Retinal pigment epithelial cell (primary cell): Measurements from ENCODE around the gene SAPCD2.

Source experiments
- DNase-seq: peaks from one replicate; pipeline ENCODE4 v3.0.0-alpha.2; 2010; ENCODE audit warnings: low read depth
- H3K4me3 ChIP-seq: 2 replicates; pipeline ENCODE4 v1.5.1; 2011; ENCODE audit warnings: mild to moderate bottlenecking, low read length, control low read depth, moderate library complexity
- TF ChIP-seq, protein P1 (sequence below): conservative IDR thresholded peaks from 2 replicates; pipeline ENCODE4 v1.5.1; 2011; ENCODE audit warnings: low read depth, low read length, control low read depth, inconsistent platforms

The SAPCD2 gene

DNA sequence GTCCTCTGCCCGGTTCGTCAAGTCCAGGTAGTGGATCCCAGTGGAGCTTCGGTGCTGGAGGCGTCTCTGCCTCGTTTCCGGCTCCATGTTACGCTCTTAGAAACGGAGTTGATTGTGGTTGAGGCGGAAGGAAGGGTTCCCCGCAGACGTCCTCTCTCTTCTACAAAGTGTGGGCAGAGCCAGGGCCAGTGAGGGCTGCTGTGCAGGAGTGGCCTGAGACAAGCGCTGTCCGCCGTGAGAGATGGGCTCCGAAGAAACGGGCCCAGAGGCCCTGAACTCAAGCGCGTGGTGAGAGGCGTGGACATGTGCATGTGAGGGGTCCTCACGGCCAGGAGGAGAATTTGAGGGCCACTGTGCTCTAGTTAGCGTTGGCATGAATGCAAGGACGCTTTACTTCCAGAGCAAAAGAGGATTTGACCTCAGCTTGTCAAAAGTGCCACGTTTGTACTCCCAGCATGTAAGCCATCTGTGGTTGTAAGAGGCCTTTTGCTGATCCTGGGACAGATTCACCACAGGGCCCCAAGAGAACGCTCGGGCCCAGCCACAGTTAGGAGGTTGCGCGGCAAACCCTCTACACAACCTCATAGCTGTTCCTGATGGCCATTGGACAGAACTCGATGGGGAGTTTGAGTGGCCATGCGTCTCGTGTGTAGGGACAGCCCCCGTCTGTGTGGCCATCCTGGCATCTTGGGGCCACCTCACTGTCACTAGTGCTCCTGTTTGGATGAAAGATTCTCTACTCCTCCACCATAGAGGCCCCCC is 26.6 kb upstream of the SAPCD2 start:
- TF ChIP-seq, protein P1, sequence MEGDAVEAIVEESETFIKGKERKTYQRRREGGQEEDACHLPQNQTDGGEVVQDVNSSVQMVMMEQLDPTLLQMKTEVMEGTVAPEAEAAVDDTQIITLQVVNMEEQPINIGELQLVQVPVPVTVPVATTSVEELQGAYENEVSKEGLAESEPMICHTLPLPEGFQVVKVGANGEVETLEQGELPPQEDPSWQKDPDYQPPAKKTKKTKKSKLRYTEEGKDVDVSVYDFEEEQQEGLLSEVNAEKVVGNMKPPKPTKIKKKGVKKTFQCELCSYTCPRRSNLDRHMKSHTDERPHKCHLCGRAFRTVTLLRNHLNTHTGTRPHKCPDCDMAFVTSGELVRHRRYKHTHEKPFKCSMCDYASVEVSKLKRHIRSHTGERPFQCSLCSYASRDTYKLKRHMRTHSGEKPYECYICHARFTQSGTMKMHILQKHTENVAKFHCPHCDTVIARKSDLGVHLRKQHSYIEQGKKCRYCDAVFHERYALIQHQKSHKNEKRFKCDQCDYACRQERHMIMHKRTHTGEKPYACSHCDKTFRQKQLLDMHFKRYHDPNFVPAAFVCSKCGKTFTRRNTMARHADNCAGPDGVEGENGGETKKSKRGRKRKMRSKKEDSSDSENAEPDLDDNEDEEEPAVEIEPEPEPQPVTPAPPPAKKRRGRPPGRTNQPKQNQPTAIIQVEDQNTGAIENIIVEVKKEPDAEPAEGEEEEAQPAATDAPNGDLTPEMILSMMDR: no peak
- no peak for DNase-seq
- no peak overlapping the region for H3K4me3 ChIP-seq

DNA sequence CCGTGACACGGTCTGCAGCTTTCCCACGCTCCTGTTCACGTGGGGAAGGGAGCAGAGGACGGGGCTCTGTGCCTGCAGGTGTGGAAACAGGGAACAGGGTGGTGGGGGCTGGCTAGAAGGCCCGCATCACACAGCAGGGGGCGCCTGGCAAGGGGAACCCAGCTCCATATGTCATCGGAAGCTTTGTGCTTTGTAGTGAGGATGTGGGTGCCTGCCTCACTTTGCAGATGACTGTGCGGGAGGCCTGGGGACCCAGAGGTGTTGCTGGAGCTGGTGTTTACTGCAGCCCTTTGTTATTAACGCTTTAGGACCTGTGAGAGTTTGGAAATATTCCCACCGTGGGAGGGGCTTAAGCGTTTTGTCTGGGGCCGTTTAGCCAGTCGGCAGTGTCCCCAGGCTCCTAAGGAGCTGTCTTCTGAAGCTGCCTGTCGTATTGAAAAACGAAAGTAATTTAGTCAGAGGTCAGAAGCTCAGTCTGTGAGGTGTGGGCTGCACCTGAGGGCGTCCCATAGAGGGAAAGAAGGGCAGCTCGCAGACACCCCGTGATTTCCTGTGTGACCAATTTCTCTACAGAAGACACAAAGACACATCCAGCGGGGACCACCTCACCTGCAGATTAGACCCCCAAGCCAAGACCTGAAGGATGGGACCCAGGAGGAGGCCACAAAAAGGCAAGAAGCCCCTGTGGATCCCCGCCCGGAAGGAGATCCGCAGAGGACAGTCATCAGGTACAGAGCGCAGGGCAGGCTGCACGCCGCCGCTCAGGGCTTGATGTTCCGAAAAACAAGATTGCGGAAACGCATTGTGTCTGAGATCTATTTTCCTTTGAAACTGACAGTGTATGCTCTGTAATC is 25.5 kb upstream of the SAPCD2 start:
- TF ChIP-seq, protein P1: peak; percentile 26
- H3K4me3 ChIP-seq: no peak overlapping the region
- DNase-seq: no peak

DNA sequence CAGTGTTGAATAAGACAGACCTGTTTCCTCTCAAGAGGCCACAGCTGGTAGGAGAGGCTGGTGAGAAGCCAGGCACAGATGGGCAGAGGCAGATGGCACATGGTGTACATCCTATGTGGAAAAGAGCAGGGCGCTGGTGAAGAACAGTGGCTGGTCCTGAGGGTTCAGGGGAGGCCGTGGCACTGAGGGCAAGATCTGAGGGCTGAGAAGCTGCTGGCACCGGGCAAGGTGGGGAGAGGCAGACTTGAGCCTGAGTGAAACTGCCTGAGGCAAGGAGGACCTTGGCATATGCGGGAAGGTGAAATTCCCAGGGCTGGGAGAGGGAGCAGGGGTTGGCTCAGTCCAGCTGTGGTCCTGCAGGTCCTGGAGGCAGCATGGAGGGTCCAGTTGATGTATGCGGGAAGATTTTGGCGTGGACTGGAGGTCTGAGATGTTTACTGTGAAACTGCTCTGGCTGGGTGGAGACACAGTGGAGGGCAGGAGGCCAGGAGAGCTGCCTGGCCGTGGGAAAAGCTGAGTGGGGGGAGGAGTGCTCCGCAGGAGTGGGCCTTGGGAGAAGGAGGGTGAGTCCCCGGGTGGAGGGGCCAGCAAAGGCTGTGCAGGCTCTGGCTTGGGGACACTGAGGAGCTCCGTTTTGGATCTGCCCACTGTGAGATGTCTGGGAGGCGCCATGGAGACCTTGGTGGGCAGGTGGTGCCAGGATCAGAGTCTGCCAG is 19.0 kb upstream of the SAPCD2 start:
- no peak for DNase-seq
- TF ChIP-seq, protein P1: no peak
- no peak overlapping the region for H3K4me3 ChIP-seq

DNA sequence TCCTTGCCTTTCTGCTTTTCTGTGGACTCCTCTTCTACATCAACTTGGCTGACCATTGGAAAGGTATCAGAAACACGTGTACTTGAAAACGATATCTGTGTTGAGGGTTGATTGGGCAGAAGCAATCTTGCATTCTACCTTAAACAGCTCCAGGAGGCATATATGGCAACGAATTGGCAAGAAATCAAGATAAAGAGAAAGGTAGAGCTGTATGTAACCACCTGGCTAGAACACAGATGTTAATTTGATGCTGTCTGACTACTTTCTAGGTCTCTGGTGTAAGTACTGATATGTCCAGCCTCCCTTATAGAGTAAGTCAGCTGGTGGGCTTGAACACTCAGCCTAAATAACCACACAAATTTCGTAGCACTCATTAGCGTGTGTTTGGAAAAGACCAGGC is 17.8 kb upstream of the SAPCD2 start:
- no peak overlapping the region for H3K4me3 ChIP-seq
- DNase-seq: no peak
- TF ChIP-seq, protein P1: no peak

DNA sequence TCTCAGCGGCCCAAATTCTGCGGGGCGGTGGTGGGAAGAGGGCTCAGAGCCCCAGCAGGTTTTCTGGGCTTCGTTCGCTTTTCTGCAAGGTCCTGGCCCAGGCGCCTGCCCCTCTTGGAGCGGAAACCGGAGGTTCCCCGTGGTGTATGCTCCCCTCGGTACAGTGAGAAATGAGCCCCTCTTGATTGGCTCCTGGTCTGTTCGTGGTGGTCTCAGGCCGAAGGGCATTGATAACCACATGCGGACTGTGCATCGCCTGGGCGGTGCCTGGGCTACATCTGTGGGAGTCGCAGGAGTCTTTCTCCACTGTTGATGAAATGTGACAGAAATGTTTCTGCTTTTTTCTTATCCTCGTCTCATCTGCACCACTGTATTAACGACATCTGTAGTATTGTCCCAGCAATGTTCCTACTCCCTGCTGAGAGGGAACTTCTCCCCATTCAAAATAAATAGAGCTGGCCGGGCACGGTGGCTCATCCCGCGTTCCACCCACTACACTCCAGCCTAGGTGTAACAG is 17.1 kb upstream of the SAPCD2 start:
- H3K4me3 ChIP-seq: peak overlapping the region; percentile 72
- TF ChIP-seq, protein P1: no peak
- DNase-seq: no peak

DNA sequence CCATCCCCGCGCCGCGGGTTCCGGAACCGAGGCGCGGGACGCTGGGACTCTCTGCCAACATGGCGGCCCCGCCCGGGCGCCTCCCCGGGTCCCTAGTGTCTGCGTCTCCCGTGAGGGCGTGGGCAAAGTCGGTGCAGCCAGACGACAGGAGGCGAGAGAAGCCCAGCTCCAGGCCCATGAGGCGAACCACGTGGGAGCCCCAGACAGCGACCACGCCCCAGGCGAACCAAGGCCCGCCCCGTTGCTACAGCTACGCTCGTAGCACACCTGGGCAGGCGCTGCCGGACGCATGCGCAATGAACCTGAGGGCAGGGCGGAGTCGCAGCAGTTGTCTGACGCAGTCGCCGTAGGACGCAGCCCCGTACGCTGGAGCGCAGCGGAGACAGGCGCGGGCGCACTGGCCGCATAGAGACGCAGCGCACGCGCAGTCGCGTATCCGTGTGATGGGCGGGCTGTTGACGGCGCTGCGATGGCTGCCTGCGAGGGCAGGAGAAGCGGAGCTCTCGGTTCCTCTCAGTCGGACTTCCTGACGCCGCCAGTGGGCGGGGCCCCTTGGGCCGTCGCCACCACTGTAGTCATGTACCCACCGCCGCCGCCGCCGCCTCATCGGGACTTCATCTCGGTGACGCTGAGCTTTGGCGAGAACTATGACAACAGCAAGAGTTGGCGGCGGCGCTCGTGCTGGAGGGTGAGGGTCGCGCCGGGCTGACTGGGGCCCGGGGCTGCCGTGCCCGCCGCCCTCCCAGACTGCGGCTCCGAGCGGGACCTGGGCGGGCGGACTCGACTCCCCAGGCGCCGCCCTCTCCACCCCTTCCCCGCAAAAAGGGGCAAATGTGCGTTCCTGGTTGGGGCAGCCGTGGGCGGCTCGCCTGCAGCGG is 16.4 kb upstream of the SAPCD2 start, which contains the start of gene MAN1B1:
Gene MAN1B1, plus strand, starts transcription at position 455 of the 878 bp plus-strand sequence. Its CDS starts 15 bp downstream, at position 470.
- TF ChIP-seq, protein P1: no peak
- peak; percentile 95 for DNase-seq
- peak within 1 kb of the TSS; percentile 72 for H3K4me3 ChIP-seq
